ENCODE measurements around the gene MYO1H. TPM values are rescaled to one million over a fixed set of nuclear protein-coding genes. Genes with fewer than 3 reads are reported as not detected.
A peak's percentile ranks its signal among the peaks of the same experiment; 100 is the strongest.

MYO1H gene
- total and polyA plus RNA-seq, 2 experiments from 2014 or later = not detected

GRCh38 chr12:109464642-109465351 lies 117.1 kb downstream of the MYO1H start:
- Mint-ChIP-seq H3K27me3 (ENCODE audit: insufficient read depth, low read depth, poor library complexity) (peaks cover 13% of the 10 kb centered on the region), H3K27ac (no peak overlapping the region), H3K4me3 (no peak overlapping the region), H3K36me3 (ENCODE audit: low read depth) (peaks cover 26% of the 10 kb centered on the region), H3K9me3 (no peaks in the 10 kb centered on the region), H3K4me1 (peaks cover 75% of the 10 kb centered on the region)
- peaks cover 5% of the 10 kb centered on the region; the same call in 1 of the 2 replicates for H3F3A ChIP-seq (replicated peaks; ENCODE audit: low read depth)
- no peaks in the 10 kb centered on the region for H3K27me3 ChIP-seq (ENCODE audit: insufficient read depth)
- H3K4me2 ChIP-seq = peak overlapping the region; percentile 50; the same call in 1 of the 2 replicates
- peaks cover 63% of the 10 kb centered on the region for H3K4me1 ChIP-seq (ENCODE audit: insufficient read depth)
- peaks cover 17% of the 10 kb centered on the region for H4K20me1 ChIP-seq (replicated peaks; ENCODE audit: insufficient read depth)
- ATAC-seq = no peak
- DNase-seq (ENCODE audit: low spot score) = no peak
- H2AFZ ChIP-seq = no peak overlapping the region
- H3K9me2 ChIP-seq (ENCODE audit: insufficient read depth) = no peaks in the 10 kb centered on the region
- H3K79me2 ChIP-seq (replicated peaks; ENCODE audit: insufficient read depth) = peaks cover 99% of the 10 kb centered on the region
- no peak overlapping the region for H3K27ac ChIP-seq (ENCODE audit: low read depth)
- no peak overlapping the region for H3K4me3 ChIP-seq
- no peak for TF ChIP-seq REST (IDR thresholded peaks at IDR 0.05; ENCODE audit: unreplicated experiment)
- no peak for TF ChIP-seq ZNF331 (CRISPR knock-in tag; IDR thresholded peaks at IDR 0.05; ENCODE audit: low read depth)
- no peak for TF ChIP-seq POLR2AphosphoS5 (IDR thresholded peaks at IDR 0.05; ENCODE audit: low read depth)
- TF ChIP-seq ZNF462 (CRISPR knock-in tag; IDR thresholded peaks at IDR 0.05) = no peak
- no peak for TF ChIP-seq CREB1 (CRISPR knock-in tag; IDR thresholded peaks at IDR 0.05; ENCODE audit: low read depth)
- TF ChIP-seq ETS1 (IDR thresholded peaks at IDR 0.05) = no peak
- no peak for TF ChIP-seq EZH2 (IDR thresholded peaks at IDR 0.05; ENCODE audit: low read depth, unreplicated experiment)
- TF ChIP-seq EZH2phosphoT487 (IDR thresholded peaks at IDR 0.05; ENCODE audit: unreplicated experiment) = no peak
- TF ChIP-seq STAT1 (IDR thresholded peaks at IDR 0.05; ENCODE audit: unreplicated experiment) = no peak
- no peaks in the 10 kb centered on the region; the same call in 1 of the 2 replicates for H3K36me3 ChIP-seq (ENCODE audit: insufficient read depth)

Data from GM23338 (cell line).